DMS 273 (cell line): Measurements from ENCODE around the gene SELENOT.
"Not testable (repeated sequence)": the region's sequence is repeated elsewhere in the genome, so short reads cannot be mapped to it uniquely, and the experiment has no call there.

Experiments
- DNase-seq: peaks from one replicate; lab custom pipeline; 2025; ENCODE audit not compliant: unreplicated experiment; lab: John Stamatoyannopoulos, UW

SELENOT gene, protein sequence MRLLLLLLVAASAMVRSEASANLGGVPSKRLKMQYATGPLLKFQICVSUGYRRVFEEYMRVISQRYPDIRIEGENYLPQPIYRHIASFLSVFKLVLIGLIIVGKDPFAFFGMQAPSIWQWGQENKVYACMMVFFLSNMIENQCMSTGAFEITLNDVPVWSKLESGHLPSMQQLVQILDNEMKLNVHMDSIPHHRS

DNA sequence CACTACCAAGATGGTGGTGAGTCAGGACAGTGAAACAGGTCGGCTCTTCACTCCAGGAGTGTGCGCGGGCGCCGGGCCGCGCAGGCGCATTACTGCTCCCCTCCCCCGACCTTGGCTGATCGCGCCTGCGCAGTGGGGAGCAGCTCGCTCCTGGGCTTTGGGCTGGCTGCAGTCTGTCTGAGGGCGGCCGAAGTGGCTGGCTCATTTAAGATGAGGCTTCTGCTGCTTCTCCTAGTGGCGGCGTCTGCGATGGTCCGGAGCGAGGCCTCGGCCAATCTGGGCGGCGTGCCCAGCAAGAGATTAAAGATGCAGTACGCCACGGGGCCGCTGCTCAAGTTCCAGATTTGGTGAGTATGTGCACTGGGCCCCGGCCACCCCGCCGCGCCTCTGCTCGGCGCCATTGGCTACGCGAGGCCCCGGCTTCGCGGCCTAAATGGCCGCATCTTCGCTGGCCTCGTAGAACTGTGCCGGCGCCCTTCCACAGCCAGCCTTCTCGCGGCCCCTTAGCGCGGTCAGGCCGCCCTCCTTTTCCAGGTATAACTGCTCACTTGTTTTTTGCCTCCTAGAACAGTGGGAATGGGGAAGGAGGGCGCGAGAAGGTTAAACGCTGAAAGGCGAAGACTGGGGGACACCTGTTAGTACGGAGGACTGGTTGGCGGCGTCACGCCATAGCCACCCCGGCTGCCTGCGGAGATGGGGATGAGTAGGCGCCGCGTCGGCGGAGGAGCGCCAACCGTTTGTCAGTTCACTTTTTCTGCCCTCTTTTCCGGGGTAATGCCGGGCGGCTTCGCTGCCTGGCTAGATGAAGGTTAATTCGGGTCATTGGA is at the start of gene SELENOT:
TSS of gene SELENOT (plus strand) at position 169 of the 827 bp plus-strand sequence. CDS start at position 211, 42 bp downstream.
- DNase-seq = peak; percentile 99

DNA sequence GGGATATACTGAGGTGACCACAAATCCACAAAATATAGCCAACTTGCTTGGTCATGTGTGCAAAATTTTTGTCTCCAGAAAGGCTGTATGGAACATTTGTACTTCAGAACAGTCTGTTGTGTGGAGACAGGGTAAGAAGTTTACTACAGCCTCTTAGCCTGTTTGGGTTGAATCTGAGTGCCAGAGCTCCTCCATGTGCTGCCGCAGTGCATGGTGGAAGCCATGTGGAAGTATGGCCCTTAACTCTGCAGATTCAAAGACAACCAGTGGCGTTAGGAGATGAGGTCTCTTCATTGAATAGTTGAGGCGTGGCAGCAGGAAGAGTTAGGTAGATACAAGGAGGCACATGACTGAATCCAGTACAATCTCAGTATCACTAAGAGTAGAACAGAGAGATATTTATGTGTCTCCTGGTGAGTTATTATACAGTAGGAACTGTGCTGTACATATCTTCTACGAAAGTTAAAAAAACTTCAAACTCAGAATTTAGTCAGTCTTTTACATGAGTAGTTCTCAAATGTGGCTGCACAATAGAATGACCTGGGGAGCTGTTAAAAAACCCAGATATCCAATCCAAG is 47.2 kb upstream of the SELENOT start:
- DNase-seq = no peak

- no peak for DNase-seq
These were observed 46.3 kb upstream of the SELENOT start for GRCh38 chr3:150556792-150557191.

DNA sequence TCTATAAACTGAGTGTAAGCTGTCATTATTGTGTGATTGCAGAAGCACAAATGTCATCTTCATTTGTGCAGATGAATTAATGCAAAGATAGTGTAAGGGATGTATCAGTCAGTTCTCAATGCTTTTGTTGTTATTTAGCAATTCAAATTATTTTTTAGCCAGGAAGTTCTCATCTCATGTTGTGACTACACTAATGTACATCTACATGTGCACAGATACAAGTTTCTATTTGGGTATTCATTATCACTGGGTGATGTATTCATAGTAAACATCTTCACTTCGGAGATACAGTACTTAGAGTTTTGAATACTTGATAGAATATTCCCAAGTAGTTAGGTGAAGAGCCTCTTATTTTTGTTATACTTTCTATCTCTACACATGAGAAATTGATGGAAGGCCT is 45.4 kb upstream of the SELENOT start:
- no peak for DNase-seq

- DNase-seq = no peak
These were observed 38.9 kb upstream of the SELENOT start for GRCh38 chr3:150564243-150564642.

DNA sequence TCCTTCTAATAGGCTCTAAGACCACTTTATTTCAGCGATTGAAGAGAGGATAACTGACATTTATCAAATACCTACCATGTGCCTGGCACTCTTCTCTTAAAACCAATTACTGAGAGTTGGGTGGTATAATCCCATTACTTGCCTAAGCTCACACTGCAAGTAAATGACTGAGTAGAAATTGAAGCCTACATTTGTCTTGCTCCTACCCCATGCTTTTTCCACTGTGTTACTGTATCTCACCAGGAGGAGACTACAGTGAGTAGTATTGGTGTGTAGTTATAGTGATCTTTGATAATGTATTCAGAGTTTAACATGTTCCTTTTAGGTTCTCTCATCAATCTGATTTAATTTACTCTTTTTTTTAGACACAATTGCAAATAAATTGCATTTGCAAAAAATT is 35.8 kb upstream of the SELENOT start:
- DNase-seq = no peak

DNA sequence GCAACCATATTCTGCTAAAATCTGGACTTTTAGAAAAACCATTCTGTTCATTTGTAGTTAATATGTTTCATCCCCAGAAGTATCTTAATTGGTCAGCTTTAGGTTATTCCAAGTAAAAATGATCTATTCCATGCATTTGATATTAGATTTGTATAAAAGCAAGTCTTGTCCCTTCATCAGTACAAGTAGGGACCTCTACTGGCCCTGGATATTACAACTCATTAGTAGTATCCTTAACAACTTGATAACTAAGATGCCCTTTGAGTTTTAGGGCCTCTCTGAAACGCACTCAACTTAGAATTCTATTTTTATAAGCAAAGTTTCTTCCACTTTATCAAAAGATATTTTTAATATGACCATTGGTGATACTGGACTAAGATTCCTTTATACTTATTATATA is 25.3 kb upstream of the SELENOT start:
- DNase-seq = peak; percentile 28

- DNase-seq = no peak
These were observed 21.9 kb upstream of the SELENOT start for GRCh38 chr3:150581174-150581573.

- no peak for DNase-seq
These were observed 20.5 kb upstream of the SELENOT start for GRCh38 chr3:150582620-150583019.

DNA sequence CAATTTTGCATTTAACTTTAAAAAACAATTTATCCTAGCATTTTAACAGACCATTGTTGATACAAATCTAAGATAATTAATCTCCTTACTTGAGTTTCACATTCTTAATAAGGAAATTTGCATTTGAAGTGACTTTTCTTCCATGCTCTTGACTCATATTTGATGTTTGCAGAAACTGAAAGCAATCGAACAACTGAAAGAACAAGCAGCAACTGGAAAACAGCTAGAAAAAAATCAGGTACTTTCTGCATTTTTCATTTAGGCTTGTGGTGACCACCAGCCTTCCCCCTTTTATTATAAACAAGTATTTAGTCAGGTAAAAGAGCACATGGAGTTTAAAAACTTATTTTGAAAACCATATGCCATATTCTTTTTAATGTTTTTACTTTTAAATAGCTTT is 20.1 kb upstream of the SELENOT start:
- no peak for DNase-seq

- DNase-seq = no peak
These were observed 14.9 kb upstream of the SELENOT start for GRCh38 chr3:150588027-150588830.

GRCh38 chr3:150589759-150590158 is 13.4 kb upstream of the SELENOT start:
- DNase-seq = no peak

GRCh38 chr3:150594150-150594549 is 9.0 kb upstream of the SELENOT start:
- DNase-seq = no peak

DNA sequence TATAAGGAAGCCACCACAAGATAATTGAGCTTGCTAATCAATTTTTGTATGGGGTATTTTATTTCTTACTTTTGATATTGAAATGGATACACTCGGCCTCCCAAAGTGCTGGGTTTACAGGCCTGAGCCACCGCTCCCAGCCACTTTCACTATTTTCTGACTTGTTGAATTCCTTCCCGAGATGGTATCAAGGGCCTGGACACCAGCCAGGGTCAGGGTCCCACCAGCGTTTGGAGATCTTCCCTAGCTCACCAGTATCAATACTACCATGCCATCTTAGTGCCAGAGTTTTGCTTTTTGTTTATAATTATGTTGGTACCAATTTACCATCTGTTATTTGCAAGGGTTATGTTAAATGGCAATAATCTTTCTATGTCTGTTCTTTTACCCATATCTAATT is 5.5 kb upstream of the SELENOT start:
- no peak for DNase-seq

DNA sequence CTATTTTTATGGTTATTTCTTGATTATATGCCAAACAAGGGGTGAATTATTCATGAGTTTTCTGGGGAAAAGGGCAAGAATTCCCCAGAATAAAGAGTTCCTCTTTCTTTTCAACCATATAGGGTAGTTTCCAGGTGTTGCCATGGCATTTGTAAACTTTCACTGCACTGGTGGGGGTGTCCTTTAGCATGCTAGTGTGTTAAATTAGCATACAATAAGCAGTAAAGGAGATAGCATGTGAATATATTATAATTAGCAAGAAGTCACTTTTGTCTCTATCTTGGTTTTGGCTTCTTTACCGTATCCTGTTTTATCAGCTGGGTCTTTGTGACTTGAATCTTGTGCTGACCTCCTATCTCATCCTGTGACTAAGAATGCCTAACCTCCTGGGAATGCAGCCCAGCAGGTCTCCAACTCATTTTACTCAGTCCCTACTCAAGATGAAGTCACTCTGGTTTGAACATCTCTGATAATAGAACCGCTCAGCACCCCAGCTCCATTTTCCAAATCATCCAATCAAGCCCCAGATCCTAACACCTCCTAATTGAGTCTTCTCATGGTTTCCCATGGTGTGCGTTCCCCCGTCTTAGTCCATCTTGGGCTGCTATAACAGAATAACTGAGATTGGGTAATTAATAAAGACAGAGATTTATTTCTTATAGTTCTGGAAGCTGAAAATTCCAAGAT is 3.4 kb upstream of the SELENOT start:
- DNase-seq = no peak

DNA sequence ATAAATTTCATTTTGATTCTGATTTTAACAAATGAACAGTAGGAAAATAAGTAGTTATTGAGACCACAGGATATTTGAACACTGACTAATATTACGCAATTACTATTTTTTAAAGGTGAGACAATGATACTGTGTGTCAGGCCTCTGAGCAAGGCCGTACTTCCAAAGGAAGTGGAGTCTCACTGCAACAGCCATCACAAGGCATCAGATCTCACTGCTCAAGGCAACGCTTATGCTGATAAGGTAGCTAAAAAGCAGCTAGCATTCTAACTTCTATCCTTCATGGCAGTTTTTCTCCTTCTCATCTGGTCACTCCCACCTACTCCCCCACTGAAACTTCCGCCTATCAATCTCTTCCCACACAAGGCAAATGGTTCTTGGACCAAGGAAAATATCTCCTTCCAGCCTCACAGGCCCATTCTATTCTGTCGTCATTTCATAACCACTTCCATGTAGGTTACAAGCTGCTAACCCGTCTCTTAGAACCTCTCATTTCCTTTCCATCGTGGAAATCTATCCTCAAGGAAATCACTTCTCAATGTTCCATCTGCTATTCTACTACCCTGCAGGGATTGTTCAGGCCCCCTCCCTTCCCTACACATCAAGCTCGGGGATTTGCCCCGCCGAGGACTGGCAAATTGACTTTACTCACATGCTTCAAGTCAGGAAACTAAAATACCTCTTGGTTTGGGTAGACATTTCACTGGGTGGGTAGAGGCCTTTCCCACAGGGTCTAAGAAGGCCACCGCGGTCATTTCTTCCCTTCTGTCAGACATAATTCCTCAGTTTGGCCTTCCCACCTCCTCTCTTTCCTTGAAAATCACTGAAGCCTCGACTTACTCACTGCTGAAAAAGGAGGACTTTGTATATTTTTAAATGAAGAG is 2.2 kb upstream of the SELENOT start:
- DNase-seq = not testable (repeated sequence)

DNA sequence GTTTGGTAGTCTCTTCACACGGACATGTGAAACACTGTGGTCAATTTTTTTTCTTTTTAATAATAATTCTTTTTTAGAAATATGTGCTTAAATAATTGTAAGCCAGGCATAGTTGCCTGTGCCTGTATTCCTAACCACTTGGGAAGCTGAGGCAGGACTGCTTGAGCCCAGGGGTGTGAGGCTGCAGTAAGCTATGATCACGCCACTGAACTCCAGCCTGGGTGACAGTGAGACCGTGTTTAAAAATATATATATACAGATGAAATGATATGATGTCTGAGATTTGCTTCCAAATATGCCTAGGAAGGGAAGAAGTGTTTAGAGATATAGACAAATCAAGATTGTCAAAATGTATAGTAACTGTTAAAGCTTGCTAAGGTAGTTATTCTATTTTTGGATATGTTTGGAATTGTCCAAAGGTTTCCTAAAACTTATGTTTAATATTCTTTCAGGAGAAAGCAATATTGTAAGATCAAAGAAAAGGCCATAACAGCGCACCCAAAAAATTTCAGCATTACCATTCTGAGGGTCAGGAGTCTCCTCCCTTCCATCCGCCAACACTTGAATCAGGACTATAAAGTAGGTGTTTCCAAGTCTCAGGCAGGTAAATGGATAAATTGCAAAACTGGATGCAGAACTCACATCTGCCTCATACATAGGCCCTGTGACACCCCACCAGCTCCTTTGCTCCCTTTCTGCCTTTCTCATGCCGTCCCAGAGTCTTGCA is 532 bp upstream of the SELENOT start:
- DNase-seq = peak; percentile 32

- no peak for DNase-seq
These were observed 829 bp downstream of the SELENOT start for GRCh38 chr3:150603980-150604319.

GRCh38 chr3:150605998-150606641 is 3.0 kb downstream of the SELENOT start:
- no peak for DNase-seq
